C1 segment of cervical spinal cord (tissue), 14 donors: Measurements from ENCODE around the gene PRKG1.
"Not testable (repeated sequence)": the region's sequence is repeated elsewhere in the genome, so short reads cannot be mapped to it uniquely, and the experiment has no call there.

Experiments
- DNase-seq, 14 donors: peaks; one replicate each; lab custom pipeline; 2025; lab: John Stamatoyannopoulos, UW

Gene PRKG1

GRCh38 chr10:51747216-51747615 lies 672.9 kb downstream of the PRKG1 start:
- no peak for DNase-seq

- no peak for DNase-seq
Measured at GRCh38 chr10:51748959-51749358, 674.7 kb downstream of the PRKG1 start.

- no peak for DNase-seq
Measured at GRCh38 chr10:51758366-51758765, 684.1 kb downstream of the PRKG1 start.

- not testable (repeated sequence) for DNase-seq
Measured at GRCh38 chr10:51758838-51759237, 684.6 kb downstream of the PRKG1 start.

- no peak for DNase-seq
Measured at GRCh38 chr10:51759896-51760534, 685.7 kb downstream of the PRKG1 start.

- no peak for DNase-seq
Measured at GRCh38 chr10:51760864-51761640, 686.8 kb downstream of the PRKG1 start.

GRCh38 chr10:51763746-51764145 lies 689.5 kb downstream of the PRKG1 start:
- DNase-seq = no peak

GRCh38 chr10:51765284-51765971 lies 691.1 kb downstream of the PRKG1 start:
- DNase-seq = no peak

- DNase-seq = no peak
Measured at GRCh38 chr10:51766423-51767102, 692.3 kb downstream of the PRKG1 start.

- no peak for DNase-seq
Measured at GRCh38 chr10:51767103-51767763, 692.9 kb downstream of the PRKG1 start.

- peak in 2 of 14 donors; percentile 2 to 4 for DNase-seq
Measured at GRCh38 chr10:51768886-51769465, 694.7 kb downstream of the PRKG1 start.

- DNase-seq = no peak
Measured at GRCh38 chr10:51770709-51771108, 696.4 kb downstream of the PRKG1 start.

- DNase-seq = no peak
Measured at GRCh38 chr10:51772387-51772786, 698.1 kb downstream of the PRKG1 start.

GRCh38 chr10:51773681-51774080 lies 699.4 kb downstream of the PRKG1 start:
- no peak for DNase-seq

GRCh38 chr10:51783941-51784340 lies 709.7 kb downstream of the PRKG1 start:
- no peak for DNase-seq

GRCh38 chr10:51786016-51786683 lies 711.9 kb downstream of the PRKG1 start:
- DNase-seq = no peak

- no peak for DNase-seq
Measured at GRCh38 chr10:51786684-51787035, 712.4 kb downstream of the PRKG1 start.

GRCh38 chr10:51788273-51788672 lies 714.0 kb downstream of the PRKG1 start:
- DNase-seq = no peak

GRCh38 chr10:51789118-51789517 lies 714.8 kb downstream of the PRKG1 start:
- DNase-seq = no peak

- DNase-seq = no peak
Measured at GRCh38 chr10:51789903-51790302, 715.6 kb downstream of the PRKG1 start.

- no peak for DNase-seq
Measured at GRCh38 chr10:51792678-51793077, 718.4 kb downstream of the PRKG1 start.
